GM10847 (cell line): ENCODE measurements around the gene OMG.

Source experiments
- POLR2A ChIP-seq: IDR thresholded peaks from 2 replicates; pipeline ENCODE4 v1.6.1; 2011; ENCODE audit not compliant: insufficient read length; ENCODE audit errors: extremely low read depth

Gene OMG

GRCh38 chr17:31275116-31275515 lies 21.9 kb downstream of the OMG start:
- no peak for TF ChIP-seq POLR2A

GRCh38 chr17:31274252-31274651 lies 22.8 kb downstream of the OMG start:
- no peak for TF ChIP-seq POLR2A

GRCh38 chr17:31273516-31273915 lies 23.5 kb downstream of the OMG start:
- no peak for TF ChIP-seq POLR2A

- no peak for TF ChIP-seq POLR2A
Observed at GRCh38 chr17:31272803-31273202, 24.2 kb downstream of the OMG start.

GRCh38 chr17:31272236-31272635 lies 24.8 kb downstream of the OMG start:
- no peak for TF ChIP-seq POLR2A

- TF ChIP-seq POLR2A: no peak
Observed at GRCh38 chr17:31269578-31269983, 27.5 kb downstream of the OMG start.

- no peak for TF ChIP-seq POLR2A
Observed at GRCh38 chr17:31269036-31269577, 27.9 kb downstream of the OMG start.

GRCh38 chr17:31266042-31266441 lies 31.0 kb downstream of the OMG start:
- no peak for TF ChIP-seq POLR2A

- no peak for TF ChIP-seq POLR2A
Observed at GRCh38 chr17:31261601-31262000, 35.4 kb downstream of the OMG start.

- TF ChIP-seq POLR2A: no peak
Observed at GRCh38 chr17:31260151-31260550, 36.9 kb downstream of the OMG start.

GRCh38 chr17:31256936-31257335 lies 40.1 kb downstream of the OMG start:
- TF ChIP-seq POLR2A: no peak

- no peak for TF ChIP-seq POLR2A
Observed at GRCh38 chr17:31254654-31255053, 42.4 kb downstream of the OMG start.

GRCh38 chr17:31252741-31253140 lies 44.3 kb downstream of the OMG start:
- no peak for TF ChIP-seq POLR2A

GRCh38 chr17:31251970-31252328 lies 45.1 kb downstream of the OMG start:
- no peak for TF ChIP-seq POLR2A

GRCh38 chr17:31251105-31251969 lies 45.7 kb downstream of the OMG start:
- TF ChIP-seq POLR2A: no peak

GRCh38 chr17:31250229-31250628 lies 46.8 kb downstream of the OMG start:
- no peak for TF ChIP-seq POLR2A

GRCh38 chr17:31249835-31250141 lies 47.3 kb downstream of the OMG start:
- no peak for TF ChIP-seq POLR2A
